NCI-H345 treated with DMSO at 0.1 percent for 48 hours (cell line): Measurements from ENCODE around the gene XPR1.
"Not testable (repeated sequence)": the region's sequence is repeated elsewhere in the genome, so short reads cannot be mapped to it uniquely, and the experiment has no call there.

ENCODE experiments used
- DNase-seq: peaks from one replicate; lab custom pipeline; 2025; ENCODE audit not compliant: unreplicated experiment; lab: John Stamatoyannopoulos, UW

Gene XPR1

GRCh38 chr1:180642781-180643180 lies 11.0 kb downstream of the XPR1 start:
- no peak for DNase-seq

- no peak for DNase-seq
Measured at GRCh38 chr1:180643693-180644092, 11.9 kb downstream of the XPR1 start.

GRCh38 chr1:180644526-180645192 lies 12.8 kb downstream of the XPR1 start:
- no peak for DNase-seq

DNA sequence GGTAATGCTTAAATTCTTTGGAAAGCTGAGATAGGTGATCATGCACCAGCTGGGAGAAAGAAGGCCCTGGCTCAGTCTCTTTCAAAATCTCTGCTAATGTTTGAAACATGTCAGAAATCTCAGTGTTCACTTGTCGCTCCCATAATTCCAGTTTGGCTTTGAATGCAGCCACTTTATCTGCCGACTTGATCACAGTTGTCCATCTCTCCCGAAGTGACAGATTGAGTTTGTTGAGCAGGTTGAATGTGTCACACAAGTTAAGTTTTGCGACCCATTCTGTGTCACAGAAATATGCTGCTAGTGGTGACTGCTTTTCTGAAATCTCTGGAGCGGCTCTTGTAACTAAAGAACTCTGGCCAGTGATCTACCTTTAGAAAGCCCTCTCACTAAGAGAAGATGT lies 13.4 kb downstream of the XPR1 start:
- not testable (repeated sequence) for DNase-seq

GRCh38 chr1:180646093-180646492 lies 14.3 kb downstream of the XPR1 start:
- DNase-seq: no peak

- DNase-seq: no peak
Measured at GRCh38 chr1:180646547-180646946, 14.7 kb downstream of the XPR1 start.

DNA sequence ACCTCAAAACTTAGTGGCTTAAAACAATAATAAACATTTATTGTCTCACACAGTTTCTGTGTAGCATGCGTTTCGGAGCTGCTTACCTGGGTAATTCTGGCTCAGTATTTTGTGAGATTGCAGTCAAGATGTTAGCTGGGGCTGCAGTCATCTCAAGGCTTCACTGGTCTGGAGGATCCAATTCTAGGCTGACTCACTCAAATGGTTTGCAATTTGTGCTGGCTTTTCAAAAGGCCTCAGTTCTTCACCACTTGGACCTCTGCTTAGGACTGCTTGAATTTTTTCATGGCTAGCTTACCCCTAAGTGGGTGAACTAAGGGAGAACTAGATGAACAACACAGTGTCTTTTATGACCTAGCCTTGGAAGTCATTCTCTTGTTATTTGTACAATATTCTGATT lies 21.0 kb downstream of the XPR1 start:
- no peak for DNase-seq

DNA sequence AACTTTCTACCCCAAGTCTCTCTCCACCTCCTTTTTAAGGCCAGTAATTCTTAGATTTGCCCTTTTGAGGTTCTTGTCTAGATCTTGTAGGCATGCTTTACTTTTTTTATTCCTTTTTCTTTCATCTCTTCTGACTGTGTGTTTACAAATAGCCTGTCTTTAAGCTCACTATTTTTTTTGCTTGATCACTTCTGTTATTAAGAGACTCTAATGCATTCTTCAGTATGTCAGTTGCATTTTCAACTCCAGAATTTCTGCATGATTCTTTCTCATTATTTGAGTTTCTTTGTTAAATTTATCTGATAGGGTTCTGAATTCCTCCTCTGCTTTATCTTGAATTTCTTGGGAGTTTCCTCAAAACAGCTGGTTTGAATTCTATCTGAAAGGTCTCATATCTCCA lies 30.9 kb downstream of the XPR1 start:
- DNase-seq: no peak

GRCh38 chr1:180670681-180671080 lies 38.9 kb downstream of the XPR1 start:
- DNase-seq: no peak

- DNase-seq: no peak
Measured at GRCh38 chr1:180672105-180672504, 40.3 kb downstream of the XPR1 start.

GRCh38 chr1:180672505-180672904 lies 40.7 kb downstream of the XPR1 start:
- DNase-seq: no peak

GRCh38 chr1:180674603-180675530 lies 43.0 kb downstream of the XPR1 start:
- DNase-seq: no peak

DNA sequence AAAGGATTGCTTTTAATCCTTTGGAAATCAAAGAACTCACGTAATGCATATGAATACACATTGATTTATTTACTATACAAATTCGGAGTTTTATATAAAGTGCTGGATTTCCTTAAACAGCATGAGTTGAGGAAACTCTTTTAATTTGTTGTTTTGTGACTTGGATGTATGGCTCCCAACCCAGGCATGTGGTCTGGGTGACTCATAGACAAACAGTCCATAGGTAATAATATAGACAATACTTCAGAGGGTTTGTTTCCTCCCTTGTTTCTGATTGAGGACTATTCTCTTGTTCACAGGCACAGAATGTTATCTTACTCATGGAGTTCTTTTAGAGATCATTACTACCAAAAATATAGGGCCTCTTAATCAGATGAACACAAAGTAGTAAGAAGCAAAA lies 43.8 kb downstream of the XPR1 start:
- no peak for DNase-seq

DNA sequence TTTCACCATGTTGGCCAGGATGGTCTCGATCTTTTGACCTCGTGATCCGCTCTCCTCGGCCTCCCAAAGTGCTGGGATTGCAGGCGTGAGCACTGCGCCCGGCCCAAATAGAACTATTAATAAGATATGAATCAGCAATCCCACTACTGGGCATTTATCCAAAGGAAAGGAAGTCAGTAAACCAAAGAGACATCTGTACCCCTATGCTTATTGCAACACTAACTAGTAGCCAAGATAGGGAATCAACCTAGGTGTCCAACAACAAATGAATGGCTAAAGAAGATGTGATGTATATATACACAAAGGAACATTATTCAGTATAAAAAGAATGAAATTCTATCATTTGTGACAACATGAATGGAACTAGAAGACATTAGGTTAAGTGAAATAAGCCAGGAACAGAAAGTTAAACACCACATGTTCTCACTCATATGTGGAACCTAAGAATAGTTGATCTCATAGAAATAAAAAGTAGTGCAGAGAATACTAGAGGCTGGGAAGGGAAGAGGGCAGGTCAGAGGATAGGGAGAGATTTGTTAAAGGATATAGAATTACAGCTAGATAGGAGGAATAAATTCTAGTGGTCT lies 48.8 kb downstream of the XPR1 start:
- DNase-seq: no peak

GRCh38 chr1:180683117-180683516 lies 51.3 kb downstream of the XPR1 start:
- not testable (repeated sequence) for DNase-seq

DNA sequence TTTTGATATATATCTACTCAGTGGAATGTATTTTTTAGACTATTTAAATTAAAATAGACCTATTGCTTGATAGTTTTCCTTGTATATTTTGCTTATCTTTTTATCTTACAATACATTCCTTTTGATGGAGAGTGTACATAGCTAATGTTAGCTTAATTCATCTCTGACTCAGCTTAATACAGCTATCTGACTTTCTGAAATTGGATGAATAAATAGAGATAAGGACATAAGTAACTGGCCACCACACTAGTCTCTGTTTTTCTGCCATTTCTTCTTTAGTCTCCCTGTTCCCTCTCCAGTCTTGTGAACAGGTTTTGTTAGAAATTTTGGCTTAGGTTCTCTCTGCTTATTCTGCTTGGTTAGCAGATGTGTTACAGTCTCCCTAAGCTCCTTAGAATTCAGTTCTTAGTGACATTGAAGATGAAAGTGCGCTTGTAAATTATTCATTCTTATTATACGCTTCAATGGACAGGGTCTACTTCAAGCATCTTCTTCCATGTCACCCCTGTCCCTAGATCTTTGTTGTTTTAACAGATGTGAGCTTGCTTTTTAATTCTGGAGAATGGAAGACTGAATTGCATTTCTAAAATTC lies 59.6 kb downstream of the XPR1 start:
- no peak for DNase-seq

GRCh38 chr1:180693564-180694244 lies 61.9 kb downstream of the XPR1 start:
- no peak for DNase-seq

DNA sequence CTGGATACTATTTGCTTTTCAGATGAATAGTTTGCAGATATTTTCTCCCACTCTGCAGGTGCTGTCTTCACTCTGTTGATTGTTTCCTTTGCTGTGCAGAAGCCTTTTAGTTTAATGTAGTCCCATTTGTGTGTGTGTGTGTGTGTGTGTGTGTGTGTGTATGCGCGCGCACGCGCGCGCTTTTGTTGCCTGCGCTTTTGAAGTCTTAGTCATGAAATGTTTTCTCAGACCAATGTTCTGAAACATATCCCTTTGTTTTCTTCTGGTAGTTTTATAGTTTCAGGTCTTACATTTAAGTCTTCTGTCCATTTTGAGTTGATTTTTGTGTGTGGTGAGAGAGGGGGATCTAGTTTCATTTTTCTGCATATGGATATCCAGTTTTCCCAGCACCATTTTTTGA lies 63.5 kb downstream of the XPR1 start:
- DNase-seq: no peak

GRCh38 chr1:180696361-180696760 lies 64.5 kb downstream of the XPR1 start:
- no peak for DNase-seq

DNA sequence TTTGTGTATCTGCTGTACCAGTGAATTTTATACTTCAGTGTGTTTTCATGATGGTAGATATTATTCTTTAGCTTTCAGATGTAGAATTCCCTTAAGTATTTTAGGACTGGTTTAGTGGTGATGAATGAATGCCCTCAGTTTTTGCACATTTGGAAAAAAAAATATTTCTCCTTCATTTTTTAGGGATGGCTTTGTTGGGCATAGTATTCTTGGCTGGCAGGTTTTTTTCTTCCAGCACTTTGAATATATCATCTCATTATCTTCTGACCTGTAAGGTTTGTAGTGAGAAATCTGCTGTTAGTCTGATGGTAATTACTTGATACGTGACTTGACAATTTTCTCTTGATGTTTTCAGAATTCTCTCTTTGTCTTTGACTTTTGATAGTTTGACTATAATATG lies 66.8 kb downstream of the XPR1 start:
- DNase-seq: no peak

DNA sequence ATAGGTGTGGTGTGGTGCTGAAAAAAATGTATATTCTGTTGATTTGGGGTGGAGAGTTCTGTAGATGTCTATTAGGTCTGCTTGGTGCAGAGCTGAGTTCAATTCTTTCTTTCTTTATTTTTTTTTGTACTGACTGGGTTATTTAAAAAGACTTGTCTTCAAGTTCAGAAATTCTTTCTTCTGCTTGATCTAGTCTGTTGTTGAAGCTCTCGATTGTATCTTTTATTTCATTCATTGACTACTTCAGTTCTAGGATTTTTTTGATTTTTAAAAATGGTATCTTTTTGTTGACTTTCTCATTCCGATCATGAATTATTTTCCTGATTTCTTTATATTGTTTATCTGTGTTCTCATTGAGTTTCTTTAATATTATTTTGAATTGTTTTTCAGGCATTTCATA lies 70.6 kb downstream of the XPR1 start:
- DNase-seq: not testable (repeated sequence)
